ENCODE data around the gene PTPRN2. TPM values are rescaled to one million over a fixed set of nuclear protein-coding genes. Genes with fewer than 3 reads are reported as not detected.
"Not testable (repeated sequence)": the region's sequence is repeated elsewhere in the genome, so short reads cannot be mapped to it uniquely, and the experiment has no call there.

PTPRN2 gene
- total RNA-seq, 1 experiment from 2014 or later: 1.1 TPM

DNA sequence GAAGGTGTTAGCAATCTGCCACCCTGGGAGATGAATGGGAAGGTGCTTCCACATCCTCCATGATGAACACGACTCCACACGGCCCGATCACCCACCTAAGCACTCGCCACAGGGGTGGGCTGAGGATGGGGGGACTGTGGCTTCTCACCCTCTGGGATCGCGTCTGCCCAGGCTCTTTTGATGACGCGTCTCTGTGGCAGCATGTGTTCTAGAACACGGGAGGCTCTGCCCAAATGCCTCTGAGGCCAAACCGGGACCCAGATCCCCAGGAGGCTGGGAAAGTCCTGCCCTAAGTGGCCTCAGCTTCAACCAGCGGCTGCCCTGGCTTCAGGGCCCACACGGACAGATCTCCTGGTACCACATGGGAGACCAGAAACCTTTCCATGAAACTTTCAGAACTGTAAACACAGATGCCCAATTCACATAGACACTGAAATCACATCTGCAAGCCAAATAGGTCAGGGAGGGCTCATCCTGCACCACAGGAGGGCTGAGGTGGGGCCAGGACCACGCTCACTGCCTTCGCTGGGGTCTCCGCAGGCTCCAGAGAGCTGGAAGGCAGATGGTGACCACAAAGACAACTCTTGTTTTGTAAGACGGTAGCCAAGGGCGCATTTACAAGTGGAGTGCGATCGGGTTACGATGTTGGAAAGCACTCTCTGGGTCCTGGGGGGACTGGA is 200.6 kb downstream of the PTPRN2 start:
- DNase-seq (ENCODE audit: low read depth, low spot score): no peak
- Histone ChIP-seq H3K36me3 (ENCODE audit: control insufficient read depth, insufficient read depth, low read length) (no peaks in the 10 kb centered on the region), H3K9me3 (ENCODE audit: control insufficient read depth, insufficient read depth, low read depth, low read length) (no peaks in the 10 kb centered on the region), H3K4me1 (ENCODE audit: control insufficient read depth, insufficient read depth, low read length) (no peaks in the 10 kb centered on the region), H3K4me3 (ENCODE audit: low read depth in 2 of 2, low read length in 2 of 2) (no peak overlapping the region), H3K27ac (ENCODE audit: low read length) (no peak overlapping the region), H3K27me3 (ENCODE audit: control insufficient read depth, insufficient read depth, low read length) (peaks cover 2% of the 10 kb centered on the region; the same call in 1 of the 2 replicates)
- ChIA-PET POLR2A (no interaction called here), CTCF (no interaction called here)
- no peak for TF ChIP-seq POLR2AphosphoS5 (IDR thresholded peaks at IDR 0.05; ENCODE audit: low read depth, low read length)
- no peak for TF ChIP-seq TCF7L2 (IDR thresholded peaks at IDR 0.05; ENCODE audit: low read depth, low read length)
- TF ChIP-seq, protein P1, sequence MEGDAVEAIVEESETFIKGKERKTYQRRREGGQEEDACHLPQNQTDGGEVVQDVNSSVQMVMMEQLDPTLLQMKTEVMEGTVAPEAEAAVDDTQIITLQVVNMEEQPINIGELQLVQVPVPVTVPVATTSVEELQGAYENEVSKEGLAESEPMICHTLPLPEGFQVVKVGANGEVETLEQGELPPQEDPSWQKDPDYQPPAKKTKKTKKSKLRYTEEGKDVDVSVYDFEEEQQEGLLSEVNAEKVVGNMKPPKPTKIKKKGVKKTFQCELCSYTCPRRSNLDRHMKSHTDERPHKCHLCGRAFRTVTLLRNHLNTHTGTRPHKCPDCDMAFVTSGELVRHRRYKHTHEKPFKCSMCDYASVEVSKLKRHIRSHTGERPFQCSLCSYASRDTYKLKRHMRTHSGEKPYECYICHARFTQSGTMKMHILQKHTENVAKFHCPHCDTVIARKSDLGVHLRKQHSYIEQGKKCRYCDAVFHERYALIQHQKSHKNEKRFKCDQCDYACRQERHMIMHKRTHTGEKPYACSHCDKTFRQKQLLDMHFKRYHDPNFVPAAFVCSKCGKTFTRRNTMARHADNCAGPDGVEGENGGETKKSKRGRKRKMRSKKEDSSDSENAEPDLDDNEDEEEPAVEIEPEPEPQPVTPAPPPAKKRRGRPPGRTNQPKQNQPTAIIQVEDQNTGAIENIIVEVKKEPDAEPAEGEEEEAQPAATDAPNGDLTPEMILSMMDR (IDR thresholded peaks at IDR 0.05): no peak
- TF ChIP-seq SIN3A (IDR thresholded peaks at IDR 0.05; ENCODE audit: borderline replicate concordance, insufficient read depth, low read depth, low read length): no peak
- TF ChIP-seq, protein P2, sequence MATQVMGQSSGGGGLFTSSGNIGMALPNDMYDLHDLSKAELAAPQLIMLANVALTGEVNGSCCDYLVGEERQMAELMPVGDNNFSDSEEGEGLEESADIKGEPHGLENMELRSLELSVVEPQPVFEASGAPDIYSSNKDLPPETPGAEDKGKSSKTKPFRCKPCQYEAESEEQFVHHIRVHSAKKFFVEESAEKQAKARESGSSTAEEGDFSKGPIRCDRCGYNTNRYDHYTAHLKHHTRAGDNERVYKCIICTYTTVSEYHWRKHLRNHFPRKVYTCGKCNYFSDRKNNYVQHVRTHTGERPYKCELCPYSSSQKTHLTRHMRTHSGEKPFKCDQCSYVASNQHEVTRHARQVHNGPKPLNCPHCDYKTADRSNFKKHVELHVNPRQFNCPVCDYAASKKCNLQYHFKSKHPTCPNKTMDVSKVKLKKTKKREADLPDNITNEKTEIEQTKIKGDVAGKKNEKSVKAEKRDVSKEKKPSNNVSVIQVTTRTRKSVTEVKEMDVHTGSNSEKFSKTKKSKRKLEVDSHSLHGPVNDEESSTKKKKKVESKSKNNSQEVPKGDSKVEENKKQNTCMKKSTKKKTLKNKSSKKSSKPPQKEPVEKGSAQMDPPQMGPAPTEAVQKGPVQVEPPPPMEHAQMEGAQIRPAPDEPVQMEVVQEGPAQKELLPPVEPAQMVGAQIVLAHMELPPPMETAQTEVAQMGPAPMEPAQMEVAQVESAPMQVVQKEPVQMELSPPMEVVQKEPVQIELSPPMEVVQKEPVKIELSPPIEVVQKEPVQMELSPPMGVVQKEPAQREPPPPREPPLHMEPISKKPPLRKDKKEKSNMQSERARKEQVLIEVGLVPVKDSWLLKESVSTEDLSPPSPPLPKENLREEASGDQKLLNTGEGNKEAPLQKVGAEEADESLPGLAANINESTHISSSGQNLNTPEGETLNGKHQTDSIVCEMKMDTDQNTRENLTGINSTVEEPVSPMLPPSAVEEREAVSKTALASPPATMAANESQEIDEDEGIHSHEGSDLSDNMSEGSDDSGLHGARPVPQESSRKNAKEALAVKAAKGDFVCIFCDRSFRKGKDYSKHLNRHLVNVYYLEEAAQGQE (IDR thresholded peaks at IDR 0.05; ENCODE audit: insufficient read depth in 1 of 2, low read depth in 2 of 2, low read length in 1 of 2): no peak
- ATAC-seq: no peak
- intact Hi-C loops (cut with micrococcal nuclease; ENCODE audit: unreplicated experiment): no loop called here
- BruUV-seq (replicated peaks): no TSS peak
- in situ Hi-C loops (cut with HindIII; ENCODE audit: low pct_unique_long_range_greater_than_20kb, low sequenced_read_pairs): no loop called here

DNA sequence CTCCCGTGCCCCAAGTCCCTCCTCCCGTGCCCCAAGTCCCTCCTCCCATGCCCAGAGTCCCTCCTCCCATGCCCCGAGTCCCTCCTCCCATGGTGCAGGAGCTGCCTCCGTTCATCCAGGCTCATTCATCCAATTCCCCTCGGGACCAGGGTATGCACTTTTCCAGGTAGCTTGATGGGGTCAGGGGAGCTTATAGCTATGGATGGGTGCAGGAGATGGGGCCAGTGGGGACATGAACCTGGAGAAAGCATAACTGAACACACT is 201.3 kb downstream of the PTPRN2 start:
- ATAC-seq (no peak), DNase-seq (ENCODE audit: low read depth, low spot score) (no peak)
- in situ Hi-C loops (cut with HindIII; ENCODE audit: low pct_unique_long_range_greater_than_20kb, low sequenced_read_pairs) (no loop called here), intact Hi-C loops (cut with micrococcal nuclease; ENCODE audit: unreplicated experiment) (no loop called here)
- H3K36me3 ChIP-seq (ENCODE audit: control insufficient read depth, insufficient read depth, low read length): no peaks in the 10 kb centered on the region
- TF ChIP-seq POLR2AphosphoS5 (IDR thresholded peaks at IDR 0.05; ENCODE audit: low read depth, low read length) (no peak), TCF7L2 (IDR thresholded peaks at IDR 0.05; ENCODE audit: low read depth, low read length) (no peak), SIN3A (IDR thresholded peaks at IDR 0.05; ENCODE audit: borderline replicate concordance, insufficient read depth, low read depth, low read length) (no peak)
- TF ChIP-seq, protein P1 (IDR thresholded peaks at IDR 0.05): no peak
- TF ChIP-seq, protein P2 (IDR thresholded peaks at IDR 0.05; ENCODE audit: insufficient read depth in 1 of 2, low read depth in 2 of 2, low read length in 1 of 2): no peak
- H3K27me3 ChIP-seq (ENCODE audit: control insufficient read depth, insufficient read depth, low read length): peaks cover 2% of the 10 kb centered on the region; the same call in 1 of the 2 replicates
- CTCF ChIA-PET: no interaction called here
- no peak overlapping the region for H3K27ac ChIP-seq (ENCODE audit: low read length)
- no peak overlapping the region for H3K4me3 ChIP-seq (ENCODE audit: low read depth in 2 of 2, low read length in 2 of 2)
- no TSS peak for BruUV-seq (replicated peaks)
- POLR2A ChIA-PET: no interaction called here
- H3K4me1 ChIP-seq (ENCODE audit: control insufficient read depth, insufficient read depth, low read length): no peaks in the 10 kb centered on the region
- no peaks in the 10 kb centered on the region for H3K9me3 ChIP-seq (ENCODE audit: control insufficient read depth, insufficient read depth, low read depth, low read length)

DNA sequence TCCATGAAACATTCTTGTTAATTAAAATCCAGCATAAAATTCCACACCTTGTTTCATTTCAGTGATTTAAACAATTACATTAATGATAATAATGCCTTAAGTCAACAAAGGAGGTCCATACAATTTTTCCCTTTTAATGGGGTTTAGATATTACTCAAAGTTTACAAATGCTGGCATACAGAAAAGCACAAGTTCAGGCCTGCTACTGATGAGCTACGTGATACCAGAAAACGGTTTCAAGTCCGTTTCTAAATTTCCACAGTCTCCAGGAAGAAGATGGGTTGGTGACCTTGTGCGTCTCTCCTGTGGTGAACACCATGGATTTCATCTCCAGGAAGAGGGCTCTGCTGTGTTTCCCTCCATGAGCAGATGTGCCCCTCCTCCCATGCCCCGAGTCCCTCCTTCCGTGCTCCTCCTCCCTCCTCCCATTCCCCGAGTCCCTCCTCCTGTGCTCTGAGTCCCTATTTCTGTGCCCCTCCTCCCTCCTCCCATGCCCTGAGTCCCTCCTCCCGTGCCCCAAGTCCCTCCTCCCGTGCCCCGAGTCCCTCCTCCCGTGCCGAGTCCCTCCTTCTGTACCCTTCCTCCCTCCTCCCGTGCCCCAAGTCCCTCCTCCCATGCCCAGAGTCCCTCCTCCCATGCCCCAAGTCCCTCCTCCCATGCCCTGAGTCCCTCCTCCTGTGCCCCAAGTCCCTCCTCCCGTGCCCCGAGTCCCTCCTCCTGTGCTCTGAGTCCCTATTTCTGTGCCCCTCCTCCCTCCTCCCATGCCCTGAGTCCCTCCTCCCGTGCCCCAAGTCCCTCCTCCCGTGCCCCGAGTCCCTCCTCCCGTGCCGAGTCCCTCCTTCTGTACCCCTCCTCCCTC is 201.9 kb downstream of the PTPRN2 start:
- H3K27ac ChIP-seq (ENCODE audit: low read length); H3K4me1 ChIP-seq (ENCODE audit: control insufficient read depth, insufficient read depth, low read length); POLR2A ChIA-PET; H3K36me3 ChIP-seq (ENCODE audit: control insufficient read depth, insufficient read depth, low read length); H3K27me3 ChIP-seq (ENCODE audit: control insufficient read depth, insufficient read depth, low read length); ATAC-seq; DNase-seq (ENCODE audit: low read depth, low spot score); intact Hi-C loops (cut with micrococcal nuclease; ENCODE audit: unreplicated experiment); BruUV-seq (replicated peaks); H3K9me3 ChIP-seq (ENCODE audit: control insufficient read depth, insufficient read depth, low read depth, low read length); H3K4me3 ChIP-seq (ENCODE audit: low read depth in 2 of 2, low read length in 2 of 2); CTCF ChIA-PET; in situ Hi-C loops (cut with HindIII; ENCODE audit: low pct_unique_long_range_greater_than_20kb, low sequenced_read_pairs): not testable (repeated sequence)
